Measurements from ENCODE around the gene XRCC1.

The XRCC1 gene

GRCh38 chr19:43575156-43575950 lies at the start of gene XRCC1, which contains the start of gene PINLYP:
Gene XRCC1 (minus strand): TSS chr19:43575527. CDS start chr19:43575458, 69 bp downstream.
Gene PINLYP (plus strand): TSS chr19:43575801. CDS start chr19:43577192, 1,391 bp downstream.
- TF ChIP-seq JUND (IDR thresholded peaks at IDR 0.05; ENCODE audit: low read depth), result no peak
- DNase-seq (ENCODE audit: low read depth in 1 of 2, low spot score in 1 of 2), result peak; percentile 90 to 98
- in situ Hi-C loops (cut with HindIII; ENCODE audit: low pct_unique_long_range_greater_than_20kb, low sequenced_read_pairs), result no loop called here

GRCh38 chr19:43624933-43625332 lies 49.6 kb upstream of the XRCC1 start:
- no peak for DNase-seq (ENCODE audit: low read depth in 1 of 2, low spot score in 1 of 2)
- in situ Hi-C loops (cut with HindIII; ENCODE audit: low pct_unique_long_range_greater_than_20kb, low sequenced_read_pairs), result no loop called here
- TF ChIP-seq JUND (IDR thresholded peaks at IDR 0.05; ENCODE audit: low read depth), result no peak

GRCh38 chr19:43623889-43624670 lies 48.8 kb upstream of the XRCC1 start:
- TF ChIP-seq JUND (IDR thresholded peaks at IDR 0.05; ENCODE audit: low read depth), result no peak
- in situ Hi-C loops (cut with HindIII; ENCODE audit: low pct_unique_long_range_greater_than_20kb, low sequenced_read_pairs), result no loop called here
- DNase-seq (ENCODE audit: low read depth in 1 of 2, low spot score in 1 of 2), result no peak

GRCh38 chr19:43622956-43623355 lies 47.6 kb upstream of the XRCC1 start:
- in situ Hi-C loops (cut with HindIII; ENCODE audit: low pct_unique_long_range_greater_than_20kb, low sequenced_read_pairs), result no loop called here
- DNase-seq (ENCODE audit: low read depth in 1 of 2, low spot score in 1 of 2), result no peak
- no peak for TF ChIP-seq JUND (IDR thresholded peaks at IDR 0.05; ENCODE audit: low read depth)

- DNase-seq (ENCODE audit: low read depth in 1 of 2, low spot score in 1 of 2), result no peak
- TF ChIP-seq JUND (IDR thresholded peaks at IDR 0.05; ENCODE audit: low read depth), result no peak
- in situ Hi-C loops (cut with HindIII; ENCODE audit: low pct_unique_long_range_greater_than_20kb, low sequenced_read_pairs), result no loop called here
These were observed 46.7 kb upstream of the XRCC1 start for GRCh38 chr19:43622070-43622469.

- in situ Hi-C loops (cut with HindIII; ENCODE audit: low pct_unique_long_range_greater_than_20kb, low sequenced_read_pairs), result no loop called here
- no peak for DNase-seq (ENCODE audit: low read depth in 1 of 2, low spot score in 1 of 2)
These were observed 45.0 kb upstream of the XRCC1 start for GRCh38 chr19:43620061-43621001.

GRCh38 chr19:43619262-43620060 lies 44.1 kb upstream of the XRCC1 start, which contains the start of gene ZNF428:
Gene ZNF428 (minus strand): TSS chr19:43619629. CDS start chr19:43614304, 5,325 bp downstream.
- in situ Hi-C loops (cut with HindIII; ENCODE audit: low pct_unique_long_range_greater_than_20kb, low sequenced_read_pairs), result no loop called here
- no peak for TF ChIP-seq JUND (IDR thresholded peaks at IDR 0.05; ENCODE audit: low read depth)
- peak; percentile 60 to 91 for DNase-seq (ENCODE audit: low read depth in 1 of 2, low spot score in 1 of 2)

More at GRCh38 chr19:43620061-43621001, 45.0 kb upstream of the XRCC1 start:
- TF ChIP-seq JUND (IDR thresholded peaks at IDR 0.05; ENCODE audit: low read depth), result no peak

GRCh38 chr19:43618921-43619261 lies 43.6 kb upstream of the XRCC1 start:
- TF ChIP-seq JUND (IDR thresholded peaks at IDR 0.05; ENCODE audit: low read depth), result no peak
- no peak for DNase-seq (ENCODE audit: low read depth in 1 of 2, low spot score in 1 of 2)
- in situ Hi-C loops (cut with HindIII; ENCODE audit: low pct_unique_long_range_greater_than_20kb, low sequenced_read_pairs), result no loop called here

GRCh38 chr19:43616954-43617353 lies 41.6 kb upstream of the XRCC1 start:
- no peak for DNase-seq (ENCODE audit: low read depth in 1 of 2, low spot score in 1 of 2)
- in situ Hi-C loops (cut with HindIII; ENCODE audit: low pct_unique_long_range_greater_than_20kb, low sequenced_read_pairs), result no loop called here
- no peak for TF ChIP-seq JUND (IDR thresholded peaks at IDR 0.05; ENCODE audit: low read depth)

- no peak for DNase-seq (ENCODE audit: low read depth in 1 of 2, low spot score in 1 of 2)
- in situ Hi-C loops (cut with HindIII; ENCODE audit: low pct_unique_long_range_greater_than_20kb, low sequenced_read_pairs), result no loop called here
- no peak for TF ChIP-seq JUND (IDR thresholded peaks at IDR 0.05; ENCODE audit: low read depth)
These were observed 41.0 kb upstream of the XRCC1 start for GRCh38 chr19:43616306-43616705.

- in situ Hi-C loops (cut with HindIII; ENCODE audit: low pct_unique_long_range_greater_than_20kb, low sequenced_read_pairs), result no loop called here
- TF ChIP-seq JUND (IDR thresholded peaks at IDR 0.05; ENCODE audit: low read depth), result no peak
- DNase-seq (ENCODE audit: low read depth in 1 of 2, low spot score in 1 of 2), result no peak
These were observed 37.0 kb upstream of the XRCC1 start for GRCh38 chr19:43612374-43612773.
